Skin epidermis (tissue), 12 donors: ENCODE data around the gene CA5A.
"Not testable (repeated sequence)": the region's sequence is repeated elsewhere in the genome, so short reads cannot be mapped to it uniquely, and the experiment has no call there.

Experiments
- H3K27ac ChIP-seq, 21 experiments: fragments of 200-600 bp; sonication (generic) in 11 of 21; one replicate each; pipeline ENCODE4 v1.5.0; 2020; ENCODE audit warnings: mild to moderate bottlenecking in 3 of 21, inconsistent platforms in 2 of 21, moderate library complexity in 2 of 21
- H3K4me3 ChIP-seq, 7 experiments: fragments of 200-600 bp; sonication (generic) in 2 of 7; one replicate each; pipeline ENCODE4 v1.5.0; 2020; ENCODE audit warnings: inconsistent platforms in 2 of 7, mild to moderate bottlenecking in 2 of 7, moderate library complexity in 1 of 7

The CA5A gene

DNA sequence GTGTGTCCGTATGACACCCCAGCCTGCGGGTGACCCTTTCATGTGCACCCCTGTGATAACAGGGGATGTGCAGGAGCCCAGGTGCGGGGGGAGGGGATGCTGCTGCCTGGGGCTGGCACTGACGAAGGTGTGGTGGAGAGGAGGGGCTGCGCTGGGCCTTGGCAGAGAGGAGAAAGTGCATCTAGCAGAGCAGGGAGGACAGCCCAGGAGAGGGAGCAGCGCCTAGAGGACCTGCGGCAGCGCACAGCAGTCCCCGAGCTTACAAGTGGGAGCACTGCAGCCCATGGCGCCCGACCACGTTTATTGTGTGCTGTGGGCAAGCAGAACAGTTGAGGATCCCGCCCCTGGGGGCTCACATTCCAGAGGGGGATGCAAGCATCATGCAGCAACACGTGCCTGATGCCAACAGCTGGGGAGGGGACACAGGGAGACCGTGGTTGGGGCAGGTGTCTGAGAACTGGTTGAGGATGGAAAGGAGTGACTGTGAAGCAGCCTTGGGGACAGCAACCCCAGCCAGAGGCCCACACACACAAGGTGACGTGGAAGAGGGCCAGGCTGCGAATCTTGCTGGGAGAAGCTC, 56.1 kb downstream of the CA5A start:
- no peak overlapping the region for H3K4me3 ChIP-seq
- H3K27ac ChIP-seq = no peak overlapping the region

GRCh38 chr16:87879411-87880013, 56.8 kb downstream of the CA5A start:
- H3K4me3 ChIP-seq, H3K27ac ChIP-seq: not testable (repeated sequence)

DNA sequence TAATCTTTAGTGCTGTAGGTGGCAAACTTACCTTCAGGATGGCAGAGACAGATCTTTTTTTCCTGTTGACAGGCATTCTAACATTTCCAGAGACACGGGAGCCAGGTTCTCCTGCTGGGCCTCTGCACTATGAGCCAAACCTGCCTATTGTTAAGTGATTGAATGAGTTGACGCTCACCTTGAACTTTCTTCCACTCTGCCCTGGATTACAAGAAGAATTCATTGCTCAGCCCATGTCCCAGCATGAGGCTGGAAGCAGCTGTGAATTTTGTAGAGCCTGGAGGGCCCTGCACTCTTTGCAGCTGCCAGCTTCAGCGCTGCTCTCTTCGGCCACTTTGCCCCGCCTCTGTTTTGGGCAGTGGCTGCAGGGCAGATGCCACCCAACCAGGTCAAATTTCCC, 57.6 kb downstream of the CA5A start:
- no peak overlapping the region for H3K4me3 ChIP-seq
- no peak overlapping the region for H3K27ac ChIP-seq

DNA sequence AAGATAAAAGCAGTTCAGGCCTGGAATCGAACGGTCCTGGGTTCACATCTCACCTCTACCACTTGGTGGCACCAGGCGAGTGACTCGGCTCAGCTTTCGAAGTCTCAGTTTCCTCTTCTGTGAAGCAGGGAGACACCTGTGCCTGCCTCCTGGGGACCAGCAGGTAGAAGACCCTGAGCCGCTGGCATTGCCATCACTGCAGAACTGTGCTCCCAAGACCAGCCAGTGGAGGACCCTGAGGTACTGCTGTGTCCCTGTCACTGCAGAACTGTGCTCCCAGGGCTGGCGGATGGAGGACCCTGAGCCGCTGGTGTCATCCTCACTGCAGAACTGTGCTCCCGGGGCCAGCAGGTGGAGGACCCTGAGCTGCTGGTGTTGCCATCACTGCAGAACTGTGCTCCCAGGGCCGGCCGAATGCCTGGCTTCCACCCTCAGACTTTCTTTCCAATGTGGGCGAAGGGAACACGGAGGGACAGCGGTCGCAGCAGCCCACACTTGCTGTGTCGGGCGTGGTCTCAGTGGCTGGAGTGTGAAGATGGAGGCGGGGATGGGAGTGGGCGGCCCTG, 58.3 kb downstream of the CA5A start:
- H3K27ac ChIP-seq = no peak overlapping the region
- no peak overlapping the region for H3K4me3 ChIP-seq

DNA sequence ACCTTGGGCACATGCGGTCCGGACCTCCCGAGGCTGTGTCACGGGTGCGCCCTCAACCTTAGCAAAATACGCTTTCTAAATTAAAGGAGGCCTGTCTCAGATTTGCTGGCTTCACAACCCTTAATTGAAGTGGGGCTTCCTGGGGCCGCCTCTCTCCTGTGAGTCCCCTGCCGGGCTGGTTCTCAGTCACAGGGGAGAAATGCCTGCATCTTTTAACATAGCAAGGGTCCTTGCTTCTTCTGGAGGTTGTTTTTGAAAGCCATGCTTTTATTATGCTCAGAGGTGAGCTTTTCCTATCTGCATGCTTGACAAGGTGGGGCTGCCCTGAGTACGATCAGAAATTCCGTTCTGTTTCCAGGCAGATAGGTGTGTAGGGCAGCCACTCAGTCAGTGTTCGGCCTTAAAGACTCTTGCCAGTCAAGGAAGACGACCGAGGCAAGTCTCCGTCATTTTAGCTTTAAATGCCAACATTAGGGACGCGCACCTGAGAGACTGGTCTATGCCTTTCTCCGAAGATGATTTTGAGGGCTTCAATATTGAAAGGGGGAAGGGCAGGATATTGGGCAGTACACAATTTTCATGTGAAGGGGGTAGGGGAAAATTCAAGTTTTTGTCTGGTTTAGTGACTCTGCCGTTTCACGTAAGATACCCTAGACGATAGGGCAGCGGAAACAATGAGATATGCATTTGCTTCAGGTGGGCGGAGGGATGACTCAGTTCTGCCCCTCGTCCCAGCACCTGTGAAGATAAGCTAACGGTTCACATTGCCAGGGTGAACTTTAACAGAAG, 61.5 kb downstream of the CA5A start:
- Histone ChIP-seq H3K4me3 (no peak overlapping the region), H3K27ac (peak overlapping the region in 3 of 21 experiments; percentile 14 to 55 (median 21))

DNA sequence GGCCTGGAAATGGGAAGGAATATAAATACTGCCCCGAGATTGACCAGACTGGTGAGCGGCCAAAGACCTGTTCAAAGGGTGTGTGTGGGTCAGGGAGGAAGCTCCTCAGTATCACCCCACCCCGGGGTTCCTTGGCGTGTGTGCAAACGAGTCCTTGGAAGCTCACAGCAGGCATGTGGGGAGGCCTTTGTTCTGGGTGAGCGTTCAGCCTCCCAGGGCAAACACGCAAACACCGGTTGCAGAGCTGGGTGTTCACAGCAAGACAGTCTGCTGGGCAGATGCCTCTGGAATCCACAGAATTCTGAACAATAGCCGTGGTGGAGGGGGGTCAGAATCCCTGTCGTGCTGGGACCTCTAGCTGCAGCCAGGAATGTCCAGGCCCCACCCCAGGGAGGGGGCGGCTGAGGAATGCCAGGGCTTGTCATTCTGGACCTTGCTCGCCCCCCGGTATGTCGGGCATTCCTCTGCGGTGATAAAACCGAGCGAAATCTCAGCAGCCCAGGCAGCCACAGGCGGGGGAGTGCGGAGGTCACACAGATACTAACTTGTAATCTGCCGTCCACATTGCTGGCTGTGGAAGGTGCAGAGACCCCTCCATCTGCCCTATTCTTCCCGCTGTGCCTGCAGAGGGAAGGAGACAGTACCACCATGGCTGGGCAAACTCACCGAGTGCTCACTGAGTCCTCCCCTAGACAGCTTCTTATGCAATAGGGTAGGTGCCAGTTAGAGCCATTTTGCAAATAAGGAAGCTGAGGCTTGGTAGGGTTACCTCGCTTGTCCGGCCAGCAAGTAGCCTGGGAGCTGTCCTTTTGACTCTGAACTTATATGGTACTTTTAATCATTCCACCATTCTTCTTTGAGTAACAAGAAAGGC, 65.7 kb downstream of the CA5A start:
- not testable (repeated sequence) for H3K4me3 ChIP-seq
- peak overlapping the region in 2 of 21 experiments; percentile 59 to 65 for H3K27ac ChIP-seq

DNA sequence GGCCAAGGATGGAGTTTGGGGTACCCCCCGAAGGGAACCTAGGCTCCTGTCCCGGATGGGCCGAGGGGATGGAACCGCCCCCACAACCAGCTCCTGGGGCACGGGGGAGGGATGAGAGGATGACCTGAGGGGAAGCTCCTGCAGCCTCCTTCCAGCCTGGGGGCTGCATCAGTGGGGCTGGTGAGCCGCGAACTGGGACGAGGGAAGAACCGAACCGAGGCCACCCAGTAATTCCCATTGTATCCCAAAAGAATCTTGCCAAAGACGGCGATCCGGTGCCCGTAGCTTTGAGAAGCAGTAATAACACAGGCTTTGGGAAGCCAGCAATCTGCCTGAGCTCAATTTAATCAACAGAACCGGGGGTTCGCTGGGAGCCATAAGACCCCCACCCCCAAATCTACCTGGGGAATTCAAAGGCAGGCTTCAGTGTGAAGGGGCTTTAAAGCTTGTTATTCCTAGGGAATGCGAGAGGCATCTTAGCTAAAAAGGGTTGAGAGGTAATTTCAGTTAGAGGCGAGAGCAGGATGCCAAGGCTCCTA, 66.4 kb downstream of the CA5A start:
- Histone ChIP-seq H3K4me3 (peak overlapping the region in 3 of 7 experiments; percentile 58 to 81 (median 62)), H3K27ac (peak overlapping the region in 2 of 21 experiments; percentile 33 to 70)

GRCh38 chr16:87869061-87869878, 67.1 kb downstream of the CA5A start, which contains the start of gene SLC7A5:
Gene SLC7A5, minus strand, starts transcription at chr16:87869507. Its CDS starts 85 bp downstream, at chr16:87869422.
- peak within 1 kb of the TSS in 16 of 21 experiments; percentile 6 to 80 (median 66) for H3K27ac ChIP-seq
- H3K4me3 ChIP-seq = peak within 1 kb of the TSS; percentile 44 to 81 (median 58)

GRCh38 chr16:87868254-87869029, 67.9 kb downstream of the CA5A start:
- H3K27ac ChIP-seq = peak overlapping the region in 16 of 21 experiments; percentile 5 to 80 (median 62)
- peak overlapping the region; percentile 44 to 81 (median 58) for H3K4me3 ChIP-seq

GRCh38 chr16:87865902-87866555, 70.3 kb downstream of the CA5A start:
- Histone ChIP-seq H3K27ac (peak overlapping the region in 8 of 21 experiments; percentile 4 to 77 (median 40)), H3K4me3 (peak overlapping the region in 6 of 7 experiments; percentile 4 to 81 (median 53))

- H3K4me3 ChIP-seq = peak overlapping the region in 2 of 7 experiments; percentile 10 to 81
- peak overlapping the region in 3 of 21 experiments; percentile 53 to 77 (median 68) for H3K27ac ChIP-seq
These were observed 71.9 kb downstream of the CA5A start for GRCh38 chr16:87864331-87864989.

DNA sequence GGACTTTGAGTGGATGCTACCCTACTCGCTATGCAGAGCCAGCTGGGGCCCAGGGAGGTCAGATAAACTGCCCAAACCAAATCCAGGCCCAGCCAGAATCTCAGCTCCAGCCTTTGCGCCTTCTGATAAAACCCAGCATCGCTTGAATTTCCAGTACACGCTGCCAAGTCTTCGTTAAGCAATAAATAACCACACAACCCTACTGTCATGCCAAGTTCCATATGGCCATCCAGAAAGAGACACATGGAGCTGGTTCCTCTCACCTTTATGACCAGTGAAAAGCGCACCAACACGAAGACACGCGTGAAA, 73.0 kb downstream of the CA5A start:
- Histone ChIP-seq H3K4me3 (peak overlapping the region in 1 of 7 experiments; percentile 5), H3K27ac (peak overlapping the region in 6 of 21 experiments; percentile 1 to 67 (median 18))

GRCh38 chr16:87862597-87863326, 73.6 kb downstream of the CA5A start:
- H3K4me3 ChIP-seq = peak overlapping the region in 1 of 7 experiments; percentile 5
- peak overlapping the region in 7 of 21 experiments; percentile 1 to 67 (median 16) for H3K27ac ChIP-seq

- H3K27ac ChIP-seq = peak overlapping the region in 6 of 21 experiments; percentile 2 to 67 (median 25)
- not testable (repeated sequence) for H3K4me3 ChIP-seq
These were observed 74.8 kb downstream of the CA5A start for GRCh38 chr16:87861300-87862099.
